Liver (tissue), 9 donors: Measurements from ENCODE around the gene LCN12. TPM values are rescaled to one million over a fixed set of nuclear protein-coding genes. Genes with fewer than 3 reads are reported as not detected.

ENCODE experiments used
- DNase-seq: peaks from one replicate; pipeline ENCODE4 v3.0.0-alpha.2; 2017; ENCODE audit warnings: low spot score
- H3K27ac ChIP-seq, 2 donors: one replicate each; pipeline ENCODE4 v1.7.0; 2013; ENCODE audit warnings: inconsistent platforms in 2 of 2, low read length in 2 of 2, control low read depth in 1 of 2, low read depth in 1 of 2, mild to moderate bottlenecking in 1 of 2
- H3K27me3 ChIP-seq, 4 donors: one replicate each; pipeline versions ENCODE4 v1.6.1 to v1.7.0; 2013; ENCODE audit warnings: low read length in 3 of 4, inconsistent platforms in 1 of 4, mild to moderate bottlenecking in 1 of 4, moderate library complexity in 1 of 4; ENCODE audit not compliant: control insufficient read depth in 4 of 4, insufficient read depth in 4 of 4
- H3K36me3 ChIP-seq, 4 donors: one replicate each; pipeline versions ENCODE4 v1.6.1 to v1.7.0; 2013; ENCODE audit warnings: low read length in 3 of 4, mild to moderate bottlenecking in 3 of 4, low read depth in 1 of 4, moderate library complexity in 1 of 4; ENCODE audit not compliant: control insufficient read depth in 4 of 4, insufficient read depth in 3 of 4
- H3K4me1 ChIP-seq, 4 donors: one replicate each; pipeline versions ENCODE4 v1.6.1 to v1.7.0; 2013; ENCODE audit warnings: low read length in 3 of 4, mild to moderate bottlenecking in 3 of 4, moderate library complexity in 1 of 4; ENCODE audit not compliant: control insufficient read depth in 4 of 4, insufficient read depth in 4 of 4
- H3K4me3 ChIP-seq, 3 donors: one replicate each; pipeline versions ENCODE4 v1.6.1 to v1.7.0; 2013; ENCODE audit warnings: low read length in 3 of 3, control low read depth in 1 of 3, low read depth in 1 of 3, mild to moderate bottlenecking in 1 of 3
- H3K9ac ChIP-seq, 2 donors: one replicate each; pipeline ENCODE4 v1.7.0; 2013; ENCODE audit warnings: low read length in 2 of 2, mild to moderate bottlenecking in 2 of 2, moderate library complexity in 2 of 2, control low read depth in 1 of 2, low read depth in 1 of 2
- H3K9me3 ChIP-seq, 4 donors: one replicate each; pipeline versions ENCODE4 v1.6.1 to v1.7.0; 2013; ENCODE audit warnings: low read length in 3 of 4; ENCODE audit not compliant: control insufficient read depth in 4 of 4
- ATF3 ChIP-seq: IDR thresholded peaks from 2 replicates; pipeline ENCODE4 v1.6.1; 2016; ENCODE audit warnings: antibody characterized with exemption
- EGR1 ChIP-seq, 2 donors: IDR thresholded peaks; 2 replicates each; pipeline ENCODE4 v1.6.1; 2016 to 2018; ENCODE audit warnings: antibody characterized with exemption in 2 of 2, low read depth in 2 of 2
- FOXA1 ChIP-seq: IDR thresholded peaks from 2 replicates; pipeline ENCODE4 v1.6.1; 2016; ENCODE audit warnings: antibody characterized with exemption
- FOXA2 ChIP-seq: IDR thresholded peaks from 2 replicates; pipeline ENCODE4 v1.6.1; 2016; ENCODE audit warnings: antibody characterized with exemption
- GABPA ChIP-seq, 2 donors: IDR thresholded peaks in 1 of 2; conservative IDR thresholded peaks in 1 of 2; 2 replicates each; pipeline ENCODE4 v1.6.1; 2016; ENCODE audit warnings: antibody characterized with exemption in 2 of 2, mild to moderate bottlenecking in 1 of 2, moderate library complexity in 1 of 2
- HNF4A ChIP-seq, 2 donors: conservative IDR thresholded peaks; 2 replicates each; pipeline ENCODE4 v1.6.1; 2016; ENCODE audit warnings: antibody characterized with exemption in 2 of 2, mild to moderate bottlenecking in 2 of 2
- NR2F2 ChIP-seq: IDR thresholded peaks from 2 replicates; pipeline ENCODE4 v1.6.1; 2016; ENCODE audit warnings: antibody characterized with exemption
- RAD21 ChIP-seq, 2 donors: IDR thresholded peaks; 2 replicates each; pipeline ENCODE4 v1.6.1; 2016; ENCODE audit warnings: antibody characterized with exemption in 2 of 2, mild to moderate bottlenecking in 2 of 2
- REST ChIP-seq: IDR thresholded peaks from 2 replicates; pipeline ENCODE4 v1.6.1; 2016; ENCODE audit warnings: antibody characterized with exemption, mild to moderate bottlenecking
- RXRA ChIP-seq, 2 donors: IDR thresholded peaks; 2 replicates each; pipeline ENCODE4 v1.6.1; 2017 to 2018; ENCODE audit warnings: antibody characterized with exemption in 2 of 2, mild to moderate bottlenecking in 1 of 2
- YY1 ChIP-seq: IDR thresholded peaks from 2 replicates; pipeline ENCODE4 v1.6.1; 2016; ENCODE audit warnings: antibody characterized with exemption, mild to moderate bottlenecking
- ZBTB33 ChIP-seq: IDR thresholded peaks from 2 replicates; pipeline ENCODE4 v1.6.1; 2016; ENCODE audit warnings: antibody characterized with exemption
- WGBS: extraction: QIAGEN DNeasy Blood & Tissue Kit; methylation state at CpG from one replicate; pipeline ENCODE4 v1.1.7; 2013; 5-methylcytosine and 5-hydroxymethylcytosine counted together
- polyA plus RNA-seq, 2 donors: library from polyadenylated mRNA; stranded (reverse) in 1 of 2; unstranded in 1 of 2; fragments of 200-250 nt in 1 of 2; fragments of >200 nt in 1 of 2; fragmentation: Nextera tagmentation in 1 of 2; extraction: Ambion mirVana in 1 of 2; gene quantifications; one replicate each; pipeline versions ENCODE4 v1.2.1 to v1.2.3, GENCODE V29; 2013 to 2015
- total RNA-seq, 2 donors: library from RNA; depleted of rRNA; stranded (reverse); fragments of >200 nt; gene quantifications; one replicate each; pipeline ENCODE4 v1.2.3, GENCODE V29; 2014
- TF ChIP-seq, protein P1 (sequence below): fragments of 150-350 bp; IDR thresholded peaks from 2 replicates; pipeline ENCODE4 v1.5.1; 2017; ENCODE audit warnings: improper control_type of control experiment, low read depth, low read length; ENCODE audit not compliant: missing input control
- TF ChIP-seq, protein P2 (sequence below): IDR thresholded peaks from 2 replicates; pipeline ENCODE4 v1.6.1; 2016; ENCODE audit warnings: antibody characterized with exemption
- donor health status: healthy.
- donor health status: healthy.
- donor health status: healthy.
- donor health status: healthy.
- donor health status: healthy.

LCN12 gene
- total and polyA plus RNA-seq, 4 donors, result 2.3 to 12.2 (median 6.2) TPM

- H3K4me1 ChIP-seq, result peaks cover 0 to 2% (median 0%) of the 10 kb centered on the region in 4 donors
- H3K9me3 ChIP-seq, result no peaks in the 10 kb centered on the region
- WGBS, result 83% methylated on average over 26 of the region's 26 CpGs
- no peak for DNase-seq
- H3K27me3 ChIP-seq, result no peaks in the 10 kb centered on the region
- no peak overlapping the region for H3K27ac ChIP-seq
- H3K4me3 ChIP-seq, result no peak overlapping the region
- H3K9ac ChIP-seq, result no peak overlapping the region
- H3K36me3 ChIP-seq, result no peaks in the 10 kb centered on the region
- TF ChIP-seq ZBTB33 (no peak), FOXA1 (no peak), REST (no peak), HNF4A (conservative IDR thresholded peaks at IDR 0.05) (no peak)
- TF ChIP-seq, protein P1, sequence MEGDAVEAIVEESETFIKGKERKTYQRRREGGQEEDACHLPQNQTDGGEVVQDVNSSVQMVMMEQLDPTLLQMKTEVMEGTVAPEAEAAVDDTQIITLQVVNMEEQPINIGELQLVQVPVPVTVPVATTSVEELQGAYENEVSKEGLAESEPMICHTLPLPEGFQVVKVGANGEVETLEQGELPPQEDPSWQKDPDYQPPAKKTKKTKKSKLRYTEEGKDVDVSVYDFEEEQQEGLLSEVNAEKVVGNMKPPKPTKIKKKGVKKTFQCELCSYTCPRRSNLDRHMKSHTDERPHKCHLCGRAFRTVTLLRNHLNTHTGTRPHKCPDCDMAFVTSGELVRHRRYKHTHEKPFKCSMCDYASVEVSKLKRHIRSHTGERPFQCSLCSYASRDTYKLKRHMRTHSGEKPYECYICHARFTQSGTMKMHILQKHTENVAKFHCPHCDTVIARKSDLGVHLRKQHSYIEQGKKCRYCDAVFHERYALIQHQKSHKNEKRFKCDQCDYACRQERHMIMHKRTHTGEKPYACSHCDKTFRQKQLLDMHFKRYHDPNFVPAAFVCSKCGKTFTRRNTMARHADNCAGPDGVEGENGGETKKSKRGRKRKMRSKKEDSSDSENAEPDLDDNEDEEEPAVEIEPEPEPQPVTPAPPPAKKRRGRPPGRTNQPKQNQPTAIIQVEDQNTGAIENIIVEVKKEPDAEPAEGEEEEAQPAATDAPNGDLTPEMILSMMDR, result no peak
Measured at GRCh38 chr9:136964833-136965422, 12.9 kb downstream of the LCN12 start.

- H3K27me3 ChIP-seq, result no peaks in the 10 kb centered on the region
- H3K27ac ChIP-seq, result no peak overlapping the region
- no peaks in the 10 kb centered on the region for H3K36me3 ChIP-seq
- 28% methylated on average over 23 of the region's 23 CpGs for WGBS
- no peak overlapping the region for H3K9ac ChIP-seq
- no peaks in the 10 kb centered on the region for H3K9me3 ChIP-seq
- H3K4me3 ChIP-seq, result no peak overlapping the region
- peaks cover 0 to 2% (median 0%) of the 10 kb centered on the region in 4 donors for H3K4me1 ChIP-seq
- no peak for DNase-seq
- TF ChIP-seq ATF3 (no peak), RAD21 (IDR thresholded peaks at IDR 0.05) (no peak), RXRA (IDR thresholded peaks at IDR 0.05) (no peak), HNF4A (conservative IDR thresholded peaks at IDR 0.05) (no peak), YY1 (no peak), NR2F2 (no peak), GABPA (IDR thresholded peaks at IDR 0.05 in 1 of 2, conservative IDR thresholded peaks at IDR 0.05 in 1 of 2) (no peak), FOXA1 (no peak), ZBTB33 (no peak), EGR1 (IDR thresholded peaks at IDR 0.05; ENCODE audit: low read depth in 2 of 2) (no peak), FOXA2 (no peak)
- TF ChIP-seq, protein P1, result no peak
- TF ChIP-seq, protein P2, sequence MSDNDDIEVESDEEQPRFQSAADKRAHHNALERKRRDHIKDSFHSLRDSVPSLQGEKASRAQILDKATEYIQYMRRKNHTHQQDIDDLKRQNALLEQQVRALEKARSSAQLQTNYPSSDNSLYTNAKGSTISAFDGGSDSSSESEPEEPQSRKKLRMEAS, result no peak
Measured at GRCh38 chr9:136965771-136966484, 13.9 kb downstream of the LCN12 start.
